Superior temporal gyrus (tissue), 1 donor: ENCODE results near the gene PLEKHO1.
A peak's percentile ranks its signal among the peaks of the same experiment; 100 is the strongest.

ENCODE experiments used
- DNase-seq: peaks from one replicate; pipeline ENCODE4 v3.0.0-alpha.2; 2016; ENCODE audit errors: extremely low spot score

PLEKHO1 gene

DNA sequence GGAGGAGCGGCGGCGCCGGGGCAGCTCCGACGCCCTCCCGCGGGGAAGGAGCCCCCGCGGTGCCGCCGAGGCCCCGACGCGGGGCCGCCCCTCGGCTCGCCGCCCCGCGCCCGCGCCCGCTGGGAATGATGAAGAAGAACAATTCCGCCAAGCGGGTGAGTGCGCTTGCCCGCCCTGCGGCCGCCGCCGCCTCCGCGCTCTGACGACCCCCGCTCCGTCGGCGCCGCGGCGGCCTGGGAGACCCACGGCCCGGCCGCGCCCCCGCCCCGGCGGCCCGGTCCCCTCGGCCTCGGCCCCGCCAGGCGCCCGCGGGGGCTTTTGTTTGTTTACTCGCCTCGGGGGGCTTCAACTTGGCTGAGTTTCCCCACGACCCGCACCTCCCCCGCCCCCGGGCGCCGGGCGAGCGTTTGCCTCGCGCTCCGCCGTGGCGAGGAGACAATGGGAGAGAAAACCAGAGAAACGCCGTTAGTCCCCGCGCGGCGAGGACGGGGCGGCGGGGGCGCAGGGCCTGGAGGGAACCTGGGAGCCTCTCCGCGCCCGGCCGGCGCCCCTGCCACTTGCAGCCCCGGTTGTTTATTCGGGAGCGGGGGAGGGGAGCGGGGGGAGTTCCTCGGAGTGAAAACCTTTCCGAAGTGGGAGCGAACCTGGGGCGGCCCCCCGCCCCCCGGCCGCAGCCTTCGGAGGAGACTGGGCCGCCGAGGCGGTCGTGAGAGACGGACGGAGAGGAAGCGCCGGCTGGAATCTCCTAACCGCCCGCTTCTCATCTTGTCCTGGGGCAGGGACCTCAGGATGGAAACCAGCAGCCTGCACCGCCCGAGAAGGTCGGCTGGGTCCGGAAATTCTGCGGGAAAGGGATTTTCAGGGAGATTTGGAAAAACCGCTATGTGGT, 661 bp downstream of the PLEKHO1 start:
- DNase-seq, result no peak

GRCh38 chr1:150151291-150152181, 1.8 kb downstream of the PLEKHO1 start:
- DNase-seq, result no peak

DNA sequence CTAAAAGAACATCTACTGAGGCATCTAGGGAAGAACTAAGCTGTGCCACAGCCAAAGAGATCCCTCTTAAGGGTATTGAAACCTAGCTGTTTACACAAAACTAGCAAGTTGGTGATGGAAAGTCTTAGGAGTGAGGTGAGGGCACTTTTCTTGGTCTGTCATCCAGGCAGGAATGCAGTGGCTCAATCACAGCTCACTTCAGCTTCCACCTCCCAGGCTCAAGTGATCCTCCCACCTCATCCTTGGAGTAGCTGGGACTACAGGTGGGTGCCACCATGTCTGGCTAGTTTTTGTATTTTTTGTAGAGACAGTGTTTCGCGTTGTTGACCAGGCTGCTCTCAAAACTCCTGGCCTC, 2.4 kb downstream of the PLEKHO1 start:
- DNase-seq, result no peak

DNA sequence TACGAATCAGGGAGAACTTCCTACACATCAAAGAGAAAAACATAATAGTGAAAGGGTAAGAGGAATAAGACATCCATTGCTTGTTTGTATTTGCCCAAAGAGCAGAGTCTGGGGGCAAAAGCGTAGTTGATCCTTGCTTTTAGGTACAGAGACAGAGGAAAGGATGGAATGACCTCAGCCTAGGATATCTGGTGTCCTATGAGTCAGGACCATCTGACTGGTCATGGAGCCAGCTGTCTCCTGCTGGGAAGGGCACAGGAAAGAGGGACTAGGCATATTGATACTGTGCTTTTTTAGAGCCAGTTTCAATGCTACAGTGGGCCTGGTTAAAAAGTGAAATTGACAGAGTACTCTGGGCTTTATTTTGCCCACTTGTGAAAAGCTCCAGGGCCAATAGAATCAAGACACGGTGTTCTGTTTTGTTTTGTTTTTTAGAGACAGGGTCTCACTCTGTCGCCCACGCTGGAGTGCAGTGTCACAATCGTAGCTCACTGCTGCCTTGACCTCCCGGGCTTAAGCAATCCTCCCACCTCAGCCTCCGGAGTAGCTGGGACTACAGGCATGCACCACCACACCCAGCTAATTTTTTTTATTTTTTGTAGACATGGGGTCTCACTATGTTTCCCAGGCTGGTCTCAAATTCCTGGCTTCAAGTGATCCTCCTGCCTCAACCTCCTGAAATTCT, 3.2 kb downstream of the PLEKHO1 start:
- DNase-seq, result no peak

DNA sequence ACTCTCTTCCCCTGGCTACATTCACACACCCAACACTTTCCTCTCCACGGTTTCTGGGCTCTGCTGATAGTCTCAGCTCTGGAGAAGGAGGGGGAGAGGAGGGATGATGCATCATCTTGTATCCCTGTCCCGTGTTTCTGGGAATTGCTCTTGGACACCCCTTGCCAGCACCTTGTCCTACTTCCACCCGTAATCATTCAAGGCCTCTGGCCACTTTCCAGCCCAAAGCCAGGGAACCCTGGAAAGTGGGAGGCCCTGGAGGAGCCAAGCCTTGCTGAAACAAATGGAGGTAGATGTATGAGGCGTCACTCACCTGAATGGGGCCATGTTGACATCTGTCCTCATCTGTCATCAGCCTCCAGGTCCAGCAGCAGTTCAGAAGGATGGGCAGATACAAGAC, 4.4 kb downstream of the PLEKHO1 start:
- DNase-seq, result no peak

GRCh38 chr1:150155413-150156071, 5.8 kb downstream of the PLEKHO1 start:
- DNase-seq, result no peak

- no peak for DNase-seq
Observed at GRCh38 chr1:150156868-150157603, 7.3 kb downstream of the PLEKHO1 start.

GRCh38 chr1:150159550-150159949, 9.8 kb downstream of the PLEKHO1 start:
- no peak for DNase-seq

- DNase-seq, result no peak
Observed at GRCh38 chr1:150160964-150161621, 11.4 kb downstream of the PLEKHO1 start.

DNA sequence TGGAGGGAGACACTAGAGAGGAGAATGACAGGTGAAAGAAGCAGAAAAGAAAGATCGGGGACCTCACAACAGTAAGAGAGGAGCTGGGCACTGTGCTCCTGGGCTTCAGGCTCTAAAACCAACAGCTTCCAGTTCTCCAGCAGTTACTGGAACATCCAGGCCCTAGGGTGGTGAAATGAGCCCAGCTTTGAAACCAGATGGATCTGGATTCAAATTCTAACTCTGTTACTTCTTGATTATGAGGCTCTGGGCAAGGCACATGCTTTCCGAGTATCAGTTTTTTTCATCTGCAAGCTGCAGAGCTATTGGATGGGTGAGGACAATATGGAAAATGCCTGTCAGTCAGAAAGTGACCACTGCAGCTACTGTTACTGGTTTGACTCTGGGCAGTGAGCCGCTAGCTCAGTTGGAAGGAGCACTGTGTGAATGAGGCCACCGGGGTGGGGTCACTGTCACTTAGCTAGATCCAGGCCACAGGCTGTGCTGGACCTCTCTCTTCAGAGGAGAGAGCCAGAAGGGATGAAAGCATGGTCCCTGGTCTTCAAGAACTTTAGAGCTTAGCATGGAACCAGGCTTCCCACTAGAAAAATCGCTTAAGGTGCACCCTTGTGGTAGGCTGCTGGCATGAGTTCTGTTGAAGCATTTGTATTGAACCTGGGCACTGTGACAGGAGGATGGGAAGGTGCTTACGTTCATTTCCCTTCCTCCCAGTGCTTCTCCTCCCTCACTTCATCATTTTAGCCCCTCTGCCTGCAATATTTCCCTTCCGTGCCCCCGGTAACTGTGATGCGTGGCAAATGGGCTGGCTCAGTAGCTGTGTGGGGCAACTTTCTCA, 12.2 kb downstream of the PLEKHO1 start:
- DNase-seq, result no peak

DNA sequence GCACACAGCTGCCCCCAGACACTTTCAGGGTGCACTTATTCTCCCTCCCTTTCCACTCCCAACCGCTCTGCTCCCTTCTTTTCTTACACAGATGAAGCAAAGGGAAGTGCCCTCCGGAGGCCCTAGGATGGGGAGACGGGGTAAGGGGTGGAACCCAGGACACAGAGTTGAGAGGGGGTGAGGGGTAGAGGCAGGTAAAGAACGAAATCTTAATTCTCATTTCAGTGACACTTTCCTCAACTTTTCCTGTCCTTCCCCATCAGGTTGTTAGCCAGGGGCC, 12.8 kb downstream of the PLEKHO1 start:
- no peak for DNase-seq

DNA sequence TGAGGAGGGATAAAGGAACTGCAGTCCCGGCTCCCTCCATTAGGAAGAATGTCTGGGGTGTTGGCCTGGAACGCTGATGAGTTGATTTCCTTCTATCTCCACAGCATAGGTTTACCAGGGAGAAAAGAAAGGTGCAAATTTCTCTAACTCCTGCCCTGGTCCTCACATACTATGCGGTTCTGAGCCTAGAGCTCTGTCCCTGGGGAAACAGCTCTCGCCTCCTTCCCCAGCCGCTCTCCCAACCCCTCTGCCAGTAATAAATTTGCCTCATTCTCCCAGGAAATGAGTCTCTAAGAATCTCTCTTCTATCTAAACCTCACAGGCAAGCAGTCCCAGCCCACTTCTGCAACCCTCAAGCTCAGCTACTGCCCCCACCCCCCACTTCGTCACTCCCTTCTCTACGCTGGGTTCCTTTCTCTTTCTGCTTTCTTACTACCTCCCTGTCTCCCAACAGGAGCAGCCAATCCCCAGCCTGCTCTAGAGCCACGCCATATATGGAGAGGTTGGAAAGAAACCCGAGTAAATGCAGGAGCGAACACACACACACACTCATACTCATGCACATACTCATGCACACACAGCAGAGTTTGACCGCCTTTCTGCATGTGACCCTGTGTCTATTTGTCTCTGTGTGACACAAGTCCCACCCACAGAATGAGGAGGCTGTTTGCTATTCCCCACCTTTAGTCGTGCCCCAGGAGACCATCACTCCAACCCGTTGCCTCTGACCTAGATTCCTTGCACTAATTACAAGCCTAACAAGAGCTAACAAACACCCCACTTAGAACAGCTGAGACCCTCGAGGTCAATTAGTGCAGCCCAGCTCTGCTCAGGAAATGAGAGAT, 13.4 kb downstream of the PLEKHO1 start:
- peak; percentile 78 for DNase-seq

DNA sequence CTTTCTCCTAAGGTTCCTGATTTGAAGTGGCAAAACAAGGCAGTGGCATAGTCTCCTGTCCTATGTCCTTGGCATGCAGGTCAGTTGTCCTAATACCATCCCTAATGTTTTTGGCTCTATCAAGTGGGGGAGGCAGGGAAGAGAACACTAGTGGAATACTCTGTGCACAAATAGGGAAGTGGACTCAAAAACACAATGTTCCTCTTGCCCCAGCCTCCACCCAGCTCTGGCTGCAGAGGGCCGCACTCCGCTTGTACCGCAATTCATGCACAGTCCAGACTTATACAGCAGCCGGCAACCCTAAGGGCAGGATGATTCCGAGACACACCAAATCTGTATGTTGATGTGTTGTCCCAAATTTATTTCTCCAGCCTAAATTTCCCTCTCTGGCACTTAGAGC, 14.5 kb downstream of the PLEKHO1 start:
- no peak for DNase-seq

DNA sequence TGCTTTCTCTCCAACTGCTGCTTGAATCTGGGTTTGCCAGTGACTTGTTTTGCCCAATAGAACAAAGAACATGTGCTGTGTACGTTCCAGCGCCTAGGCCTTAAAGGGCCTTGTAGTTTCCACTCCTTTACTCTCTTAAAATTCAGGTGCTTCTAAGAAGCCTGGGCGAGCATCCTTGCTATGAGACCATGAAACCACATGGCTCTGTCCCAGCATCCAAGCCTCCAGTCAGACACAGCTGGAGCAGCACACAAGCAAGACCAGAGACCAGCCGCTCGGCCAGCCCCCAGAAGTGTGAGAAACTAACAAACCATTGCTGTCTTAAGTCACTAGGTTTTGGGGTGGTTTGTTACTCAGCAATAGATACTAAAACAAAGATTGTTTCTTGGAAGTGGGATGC, 15.1 kb downstream of the PLEKHO1 start:
- DNase-seq, result no peak

DNA sequence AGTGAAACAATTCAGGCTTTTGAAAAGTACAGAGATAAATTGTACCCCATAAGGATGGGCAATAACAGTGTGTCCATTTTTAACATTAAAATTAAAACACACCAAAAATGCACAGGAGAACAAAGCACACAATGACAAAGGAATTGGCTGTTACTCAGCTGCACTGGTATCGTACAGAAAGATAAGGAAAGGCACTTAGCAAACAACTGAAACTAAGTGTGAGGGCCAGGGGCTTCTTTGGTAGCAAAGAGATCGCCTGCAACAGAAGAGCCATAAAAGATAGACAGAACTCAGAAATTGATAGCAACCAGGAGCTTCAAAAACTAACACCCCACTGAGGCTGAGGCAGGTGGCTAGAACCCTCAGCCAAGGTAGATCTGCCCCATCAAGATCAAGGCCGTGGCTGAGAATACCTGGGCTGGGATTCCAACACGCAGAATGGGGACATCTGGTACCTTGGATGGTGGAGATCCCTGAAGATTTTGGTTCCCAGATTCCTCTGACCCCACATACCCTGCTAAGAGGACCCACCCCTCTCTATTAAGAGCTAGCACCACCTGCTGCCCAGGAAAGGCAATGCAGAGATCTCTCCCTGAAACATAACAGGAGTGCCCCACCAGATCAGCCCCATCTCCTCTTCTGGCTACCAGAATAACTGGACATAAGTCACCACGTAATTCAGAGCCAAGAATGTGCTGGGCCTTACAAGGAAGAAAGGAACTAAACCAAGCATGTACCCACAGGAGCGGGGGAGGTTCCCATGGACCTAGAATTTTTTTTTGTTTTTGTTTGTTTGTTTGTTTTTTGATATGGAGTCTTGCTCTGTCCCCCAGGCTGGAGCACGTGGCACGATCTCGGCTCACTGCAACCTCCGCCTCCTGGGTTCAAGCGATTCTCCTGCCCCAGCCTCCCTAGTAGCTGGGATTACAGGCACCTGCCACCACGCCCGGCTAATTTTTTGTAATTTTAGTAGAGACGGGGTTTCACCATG, 16.2 kb downstream of the PLEKHO1 start:
- no peak for DNase-seq

GRCh38 chr1:150168960-150169601, 19.4 kb downstream of the PLEKHO1 start:
- peak; percentile 60 for DNase-seq

GRCh38 chr1:150171801-150172200, 22.1 kb downstream of the PLEKHO1 start:
- no peak for DNase-seq
